H1 (cell line): Measurements from ENCODE around the gene UBR1. TPM values are rescaled to one million over a fixed set of nuclear protein-coding genes. Genes with fewer than 3 reads are reported as not detected.

ENCODE experiments used
- ATF2 ChIP-seq: IDR thresholded peaks from 2 replicates; pipeline ENCODE4 v1.6.1; 2012; ENCODE audit warnings: low read length, inconsistent platforms
- POU5F1 ChIP-seq: IDR thresholded peaks from 2 replicates; pipeline ENCODE4 v1.6.1; 2011; ENCODE audit warnings: low read depth, mild to moderate bottlenecking, low read length, moderate library complexity
- SP2 ChIP-seq: IDR thresholded peaks from 2 replicates; pipeline ENCODE4 v1.6.1; 2012; ENCODE audit warnings: mild to moderate bottlenecking, low read length, inconsistent platforms
- polyA plus RNA-seq, 7 experiments: library from polyadenylated mRNA; depleted of rRNA in 3 of 7; stranded (reverse) in 5 of 7; unstranded in 2 of 7; fragments of >200 nt in 5 of 7; fragments of 200-250 nt in 2 of 7; gene quantifications; 1 replicate in 5 of 7; 2 replicates in 1 of 7; 4 replicates in 1 of 7; pipeline versions ENCODE4 v1.2.1 to v1.2.3, GENCODE V29; 2011 to 2013; ENCODE audit warnings: missing spikeins in 2 of 7, mixed read lengths in 2 of 7
- total RNA-seq: library from RNA; stranded (reverse); fragmentation: NEBNext Ultra II Directional; extraction: Animal tissue kit (Norgen Biotek cat#: 25700); gene quantifications from 2 replicates; pipeline ENCODE4 v1.2.1, GENCODE V29; 2021

UBR1 gene
- total and polyA plus RNA-seq, 2 of the 8 experiments (the other 6 are each of a cell fraction or from before 2014, with no cell fraction given): 3.7 to 18.7 TPM

- no peak for TF ChIP-seq ATF2
- no peak for TF ChIP-seq POU5F1
- no peak for TF ChIP-seq SP2
Observed at GRCh38 chr15:43086551-43086950, 19.3 kb downstream of the UBR1 start (continued).
